ENCODE results near the gene AFF3. TPM values are rescaled to one million over a fixed set of nuclear protein-coding genes. Genes with fewer than 3 reads are reported as not detected.
"Not testable (repeated sequence)": the region's sequence is repeated elsewhere in the genome, so short reads cannot be mapped to it uniquely, and the experiment has no call there.

Gene AFF3
- total RNA-seq, 4 donors from 2014 or later, result 8.5 to 77.2 (median 27.1) TPM

- no peak overlapping the region for H3K4me3 ChIP-seq
- no peaks in the 10 kb centered on the region for H3K4me1 ChIP-seq
- no peaks in the 10 kb centered on the region for H3K9me3 ChIP-seq
- intact Hi-C loops (cut with DNase I; ENCODE audit: low total_unique reads), result no loop called here
- no peak for DNase-seq
- no peak overlapping the region for H3K27ac ChIP-seq
- H3K36me3 ChIP-seq, result no peaks in the 10 kb centered on the region
- no peaks in the 10 kb centered on the region for H3K27me3 ChIP-seq
- TF ChIP-seq POLR2A (IDR thresholded peaks at IDR 0.05), result no peak
These were observed 194.4 kb downstream of the AFF3 start for GRCh38 chr2:99948010-99948409.

GRCh38 chr2:99947366-99947765 lies 195.0 kb downstream of the AFF3 start:
- intact Hi-C loops (cut with DNase I; ENCODE audit: low total_unique reads); H3K4me3 ChIP-seq; H3K27ac ChIP-seq; DNase-seq; H3K27me3 ChIP-seq; H3K9me3 ChIP-seq; H3K4me1 ChIP-seq; H3K36me3 ChIP-seq: not testable (repeated sequence)

GRCh38 chr2:99944019-99944418 lies 198.4 kb downstream of the AFF3 start:
- Histone ChIP-seq H3K36me3 (no peaks in the 10 kb centered on the region), H3K4me1 (no peaks in the 10 kb centered on the region), H3K27ac (no peak overlapping the region), H3K9me3 (no peaks in the 10 kb centered on the region), H3K27me3 (no peaks in the 10 kb centered on the region), H3K4me3 (no peak overlapping the region)
- TF ChIP-seq CTCF (IDR thresholded peaks at IDR 0.05), result no peak
- TF ChIP-seq POLR2A (IDR thresholded peaks at IDR 0.05), result no peak
- no peak for DNase-seq
- intact Hi-C loops (cut with DNase I; ENCODE audit: low total_unique reads), result no loop called here

GRCh38 chr2:99942561-99943347 lies 199.6 kb downstream of the AFF3 start:
- no peak for DNase-seq
- TF ChIP-seq POLR2A (IDR thresholded peaks at IDR 0.05) (no peak), CTCF (IDR thresholded peaks at IDR 0.05) (no peak)
- H3K4me3 ChIP-seq, result no peak overlapping the region
- H3K27me3 ChIP-seq, result no peaks in the 10 kb centered on the region
- no peaks in the 10 kb centered on the region for H3K4me1 ChIP-seq
- H3K36me3 ChIP-seq, result no peaks in the 10 kb centered on the region
- no peak overlapping the region for H3K27ac ChIP-seq
- no peaks in the 10 kb centered on the region for H3K9me3 ChIP-seq
- intact Hi-C loops (cut with DNase I; ENCODE audit: low total_unique reads), result no loop called here

- Histone ChIP-seq H3K4me3 (no peak overlapping the region), H3K36me3 (no peaks in the 10 kb centered on the region), H3K4me1 (no peaks in the 10 kb centered on the region), H3K27me3 (no peaks in the 10 kb centered on the region), H3K9me3 (no peaks in the 10 kb centered on the region), H3K27ac (no peak overlapping the region)
- peak in 1 of 2 donors; percentile 19 for DNase-seq
- intact Hi-C loops (cut with DNase I; ENCODE audit: low total_unique reads), result no loop called here
- no peak for TF ChIP-seq CTCF (IDR thresholded peaks at IDR 0.05)
- no peak for TF ChIP-seq POLR2A (IDR thresholded peaks at IDR 0.05)
These were observed 201.4 kb downstream of the AFF3 start for GRCh38 chr2:99940963-99941362.

GRCh38 chr2:99939135-99939534 lies 203.3 kb downstream of the AFF3 start:
- Histone ChIP-seq H3K27ac (no peak overlapping the region), H3K9me3 (no peaks in the 10 kb centered on the region), H3K4me3 (no peak overlapping the region), H3K4me1 (no peaks in the 10 kb centered on the region), H3K36me3 (no peaks in the 10 kb centered on the region), H3K27me3 (no peaks in the 10 kb centered on the region)
- DNase-seq, result no peak
- TF ChIP-seq CTCF (IDR thresholded peaks at IDR 0.05), result no peak
- TF ChIP-seq POLR2A (IDR thresholded peaks at IDR 0.05), result no peak
- intact Hi-C loops (cut with DNase I; ENCODE audit: low total_unique reads), result no loop called here

Data from uterus (tissue), 4 donors.